GM18498 (cell line): ENCODE measurements around the gene C16orf86.

Experiments
- ATAC-seq: cut with Tn5 transposase; IDR thresholded peaks from one replicate; pipeline ENCODE4 v1.9.1; 2021; ENCODE audit warnings: mild to moderate bottlenecking, moderate library complexity; ENCODE audit not compliant: unreplicated experiment

The C16orf86 gene

DNA sequence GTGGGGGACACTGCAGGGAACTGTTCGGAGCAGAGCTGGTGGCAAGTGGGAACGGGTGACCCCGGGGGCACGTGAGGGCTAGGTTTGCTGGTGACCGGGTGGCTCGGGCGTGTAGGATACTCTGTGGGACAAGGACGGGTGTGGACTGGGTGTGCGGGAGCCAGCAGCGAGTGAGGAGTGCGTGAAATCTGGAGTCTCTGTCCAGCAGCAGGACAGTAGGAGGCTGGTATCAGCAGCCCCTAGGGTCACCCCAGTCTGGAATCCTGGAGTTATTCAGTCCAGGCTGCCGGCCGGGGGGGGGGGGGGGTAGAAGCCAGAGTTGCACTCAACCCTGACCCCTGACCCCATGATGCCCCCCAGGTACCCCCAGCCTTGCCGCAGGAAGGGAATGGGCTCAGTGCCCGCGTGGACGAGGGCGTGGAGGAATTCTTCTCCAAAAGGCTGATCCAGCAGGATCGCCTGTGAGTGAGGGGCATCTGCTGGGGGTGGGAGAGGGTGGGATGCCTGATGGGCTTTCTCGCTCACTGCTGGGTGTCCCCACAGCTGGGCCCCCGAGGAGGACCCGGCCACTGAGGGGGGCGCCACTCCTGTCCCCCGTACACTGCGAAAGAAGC lies 12.7 kb upstream of the C16orf86 start:
- no peak for ATAC-seq

DNA sequence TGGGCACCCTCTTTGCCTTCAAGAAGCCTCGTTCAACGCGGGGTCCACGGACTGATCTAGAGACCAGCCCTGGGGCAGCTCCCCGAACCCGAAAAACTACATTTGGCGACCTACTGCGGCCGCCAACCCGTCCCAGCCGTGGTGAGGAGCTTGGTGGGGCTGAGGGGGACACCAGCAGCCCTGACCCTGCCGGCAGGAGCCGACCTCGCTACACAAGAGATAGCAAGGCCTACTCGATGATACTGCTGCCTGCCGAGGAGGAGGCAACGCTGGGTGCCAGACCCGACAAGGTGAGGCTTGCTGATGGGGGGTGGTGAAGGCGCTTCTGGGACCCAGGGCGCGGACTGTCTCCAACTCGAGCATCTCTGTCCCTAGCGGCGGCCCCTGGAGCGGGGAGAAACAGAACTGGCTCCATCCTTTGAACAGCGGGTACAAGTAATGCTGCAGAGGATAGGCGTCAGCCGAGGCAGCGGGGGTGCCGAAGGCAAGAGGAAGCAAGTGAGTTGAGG lies 12.2 kb upstream of the C16orf86 start:
- no peak for ATAC-seq

DNA sequence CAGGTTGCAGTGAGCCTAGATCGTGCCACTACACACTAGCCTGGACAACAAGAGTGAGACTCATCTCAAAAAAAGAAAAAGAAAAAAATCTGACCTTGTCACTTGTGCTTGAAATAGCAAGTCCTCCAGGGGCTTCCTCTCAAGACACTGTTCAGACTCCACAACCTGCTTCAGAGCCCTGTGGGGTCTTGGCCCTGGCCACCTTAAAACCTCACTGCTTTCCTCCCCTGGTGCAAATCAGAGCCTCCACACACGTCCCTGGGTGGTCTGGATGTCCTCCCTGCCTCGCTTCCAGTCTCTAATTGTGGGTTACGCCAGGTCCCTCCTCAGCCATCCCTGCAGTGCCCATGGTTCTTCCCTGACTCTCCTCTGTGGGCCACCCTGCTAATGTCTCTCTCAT lies 11.3 kb upstream of the C16orf86 start:
- no peak for ATAC-seq

DNA sequence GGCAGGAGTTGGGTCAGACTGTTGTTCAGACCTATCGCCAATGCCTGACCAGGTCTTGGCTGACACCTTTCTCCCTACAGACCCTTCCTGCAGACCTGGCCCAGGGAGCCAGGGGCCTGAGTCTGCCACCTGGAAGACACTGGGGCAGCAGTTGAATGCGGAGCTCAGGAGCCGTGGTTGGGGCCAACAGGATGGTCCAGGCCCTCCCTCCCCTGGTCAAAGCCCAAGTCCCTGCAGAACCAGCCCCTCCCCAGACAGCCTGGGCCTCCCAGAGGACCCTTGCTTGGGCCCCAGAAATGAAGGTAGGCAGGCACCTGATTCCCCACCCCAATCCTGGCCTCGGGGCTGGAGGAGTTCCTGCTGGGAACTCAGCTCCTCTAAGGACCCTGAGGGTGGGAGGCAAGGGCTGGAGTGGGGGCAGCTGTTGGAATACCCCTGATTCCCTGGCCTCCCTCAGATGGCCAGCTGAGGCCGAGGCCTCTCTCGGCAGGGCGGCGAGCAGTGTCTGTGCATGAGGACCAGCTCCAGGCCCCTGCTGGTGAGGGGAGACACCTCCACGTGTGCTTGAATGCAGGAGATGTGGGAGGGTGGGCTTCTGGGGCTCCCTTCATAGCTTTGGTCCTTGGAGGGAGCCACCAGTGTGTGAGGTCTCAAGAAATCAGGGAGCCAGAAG lies 10.1 kb upstream of the C16orf86 start:
- no peak for ATAC-seq

DNA sequence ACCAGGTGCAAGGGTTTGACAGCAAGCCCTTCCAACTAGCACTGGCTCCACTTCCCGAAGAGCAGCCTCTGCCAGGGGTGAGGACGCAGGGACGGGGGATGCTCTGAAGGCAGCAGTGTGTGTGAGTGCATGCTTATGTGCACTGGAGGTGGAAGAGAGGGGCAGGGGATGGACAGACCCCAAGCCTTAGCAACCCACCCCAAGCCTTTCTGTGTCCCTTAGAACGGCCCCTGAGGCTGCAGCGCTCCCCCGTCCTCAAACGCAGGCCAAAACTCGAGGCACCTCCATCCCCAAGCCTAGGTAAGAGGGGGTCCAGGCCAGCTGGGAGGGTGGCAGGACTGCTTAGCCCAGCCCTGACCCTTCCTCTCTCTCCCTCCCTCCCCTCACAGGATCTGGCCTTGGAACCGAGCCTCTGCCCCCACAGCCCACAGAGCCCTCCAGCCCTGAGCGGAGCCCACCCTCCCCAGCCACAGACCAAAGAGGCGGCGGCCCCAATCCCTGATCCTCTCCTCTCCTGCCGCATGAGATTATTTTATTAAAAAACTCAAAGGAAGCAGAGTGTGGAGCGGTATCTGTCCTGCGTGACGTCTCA lies 9.5 kb upstream of the C16orf86 start:
- no peak for ATAC-seq

DNA sequence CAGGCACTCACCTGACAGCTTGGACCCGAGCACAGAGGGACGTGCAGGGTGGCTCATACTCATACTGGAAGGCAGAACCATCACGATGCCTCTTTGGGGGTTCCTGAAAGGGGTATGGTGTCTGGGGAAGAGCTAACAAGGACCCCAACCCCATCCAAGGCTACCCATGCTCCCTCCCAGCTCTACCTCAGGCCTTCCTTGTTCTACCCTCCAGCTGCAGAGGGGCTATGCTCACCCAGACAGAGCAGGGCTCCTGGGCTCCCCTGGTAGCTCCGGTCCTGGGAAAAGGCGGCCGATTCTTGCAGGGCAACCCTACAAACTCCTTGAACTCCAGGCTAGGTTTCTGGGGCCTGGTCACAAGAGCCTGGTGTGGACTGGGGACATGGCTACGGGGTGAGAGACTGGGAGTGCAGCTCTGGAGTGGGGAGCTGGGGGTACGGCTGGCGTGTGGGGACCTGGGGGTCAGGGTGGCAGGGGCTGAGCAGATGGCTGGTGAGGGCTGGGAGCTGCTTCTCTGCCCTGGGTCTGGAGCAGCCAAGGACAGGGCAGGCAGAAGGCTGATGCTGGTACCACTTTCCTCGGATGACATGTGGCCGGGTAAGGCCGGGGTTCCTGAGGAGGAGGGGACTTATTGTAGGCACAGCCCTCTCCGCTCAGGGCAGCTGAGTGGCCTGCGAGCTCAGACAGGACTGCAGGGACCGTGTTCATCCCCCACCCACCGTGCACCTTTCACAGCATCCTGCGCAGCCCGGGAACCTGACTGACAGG lies 8.7 kb upstream of the C16orf86 start:
- no peak for ATAC-seq

DNA sequence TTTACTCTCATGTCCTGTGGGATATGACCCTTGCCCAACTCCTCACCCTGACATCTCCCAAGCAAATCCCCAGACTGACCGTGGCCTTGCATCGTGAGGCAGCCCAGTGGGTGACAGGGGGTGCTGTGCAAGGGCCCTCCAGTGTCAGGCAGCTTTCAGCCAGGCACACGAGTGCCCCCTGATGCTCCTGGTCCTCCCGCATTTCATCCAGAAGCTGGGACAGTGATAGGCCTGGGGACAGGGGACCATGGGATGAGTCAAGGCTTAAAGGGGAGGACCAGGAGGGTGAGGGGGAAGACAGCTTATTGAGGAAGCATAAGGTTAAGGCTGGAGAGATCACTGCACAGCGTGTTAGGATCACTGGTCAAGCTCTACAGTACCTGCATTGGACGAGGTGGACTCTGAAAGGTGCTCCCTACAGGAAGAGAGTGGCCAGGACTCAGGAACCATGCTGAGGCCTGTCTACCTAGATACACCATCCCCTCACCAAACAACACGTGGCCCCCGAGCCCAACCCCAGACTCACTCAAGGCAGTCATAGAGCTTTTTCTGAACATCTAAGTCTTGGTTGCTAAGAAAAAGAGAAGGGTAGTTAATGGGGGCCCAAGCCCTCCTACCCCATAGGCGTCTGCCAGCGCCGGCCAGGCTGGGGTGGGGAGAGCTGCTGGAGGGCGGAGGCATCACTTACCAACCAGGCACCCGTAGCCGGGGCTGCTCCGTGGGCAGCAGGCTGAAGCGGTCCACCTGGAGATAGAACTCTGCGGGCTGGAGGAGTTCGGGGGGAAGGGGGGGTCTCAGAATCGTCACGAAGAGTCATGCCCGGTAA lies 7.6 kb upstream of the C16orf86 start:
- no peak for ATAC-seq

DNA sequence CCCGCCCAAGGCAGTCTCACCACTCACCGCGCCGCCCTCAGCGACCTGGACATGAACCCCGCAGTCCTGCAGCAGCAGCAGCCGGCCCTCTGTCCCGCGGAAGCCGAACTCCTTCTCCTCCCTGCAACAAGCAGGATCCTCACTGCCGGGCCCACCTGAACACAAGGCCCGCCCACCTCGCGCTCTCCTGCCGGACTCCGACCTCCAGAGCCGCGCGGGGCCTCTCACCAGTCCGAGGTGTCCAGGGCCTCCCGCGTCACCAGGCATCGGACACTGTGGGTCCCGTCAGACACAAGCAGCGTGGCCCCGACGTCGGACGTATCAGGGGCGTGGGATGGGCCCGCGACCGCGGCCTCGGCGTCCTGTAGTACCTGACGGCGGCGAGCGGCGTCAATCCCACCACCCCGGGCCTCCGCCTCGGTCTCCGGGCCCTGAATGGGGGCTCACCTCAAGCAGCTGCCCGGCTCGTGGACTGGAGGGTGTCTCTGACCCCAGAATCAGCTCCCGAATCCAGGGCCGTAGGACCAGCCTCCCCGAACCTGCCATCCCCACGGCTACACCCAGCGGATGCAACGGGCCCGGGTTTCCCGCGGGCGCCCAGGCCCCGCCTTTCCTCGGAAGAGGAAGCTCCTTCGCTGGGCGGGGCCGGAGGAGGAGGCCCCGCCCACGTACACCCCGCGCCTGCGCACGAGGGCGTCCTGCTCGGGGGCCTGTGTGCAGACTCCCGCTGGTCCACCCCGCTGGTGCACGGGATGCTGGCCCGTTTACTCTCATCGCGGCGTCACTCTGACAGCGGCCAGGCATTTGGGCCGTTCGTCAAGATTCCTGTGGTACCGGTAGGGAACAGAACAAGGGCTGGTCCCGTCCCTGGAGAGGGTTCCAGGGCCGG lies 6.7 kb upstream of the C16orf86 start, which contains the start of gene ACD:
ACD (minus strand) TSS at position 586 of the 889 bp plus-strand sequence; CDS start at position 546, 40 bp downstream.
- ATAC-seq = peak; percentile 58

DNA sequence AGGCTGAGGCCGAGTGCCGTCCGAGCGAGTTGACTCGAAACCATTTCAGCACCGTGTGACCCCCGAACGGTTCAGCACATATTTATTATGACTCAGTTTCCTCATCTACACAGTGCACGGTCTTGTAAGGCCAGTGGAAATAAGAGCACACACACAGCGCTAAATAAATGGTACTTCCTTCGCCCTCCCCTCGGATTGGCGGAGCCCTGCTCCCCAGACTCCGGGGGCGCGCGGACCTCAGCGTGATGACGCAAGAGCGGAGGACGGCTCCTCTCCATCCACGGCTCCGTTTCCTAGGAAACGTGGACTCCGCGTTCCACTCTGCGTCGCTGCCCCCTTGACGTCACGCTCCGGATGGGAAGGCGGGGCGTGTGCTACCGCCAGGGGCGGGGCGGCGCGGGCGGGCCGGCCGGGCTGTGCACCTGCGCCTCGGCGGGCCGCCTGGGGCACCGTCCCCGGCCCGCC lies 6.0 kb upstream of the C16orf86 start, which contains the start of gene PARD6A:
PARD6A (plus strand) TSS at position 397 of the 465 bp plus-strand sequence. CDS start 79 bp downstream, outside the sequence.
- peak; percentile 80 for ATAC-seq

DNA sequence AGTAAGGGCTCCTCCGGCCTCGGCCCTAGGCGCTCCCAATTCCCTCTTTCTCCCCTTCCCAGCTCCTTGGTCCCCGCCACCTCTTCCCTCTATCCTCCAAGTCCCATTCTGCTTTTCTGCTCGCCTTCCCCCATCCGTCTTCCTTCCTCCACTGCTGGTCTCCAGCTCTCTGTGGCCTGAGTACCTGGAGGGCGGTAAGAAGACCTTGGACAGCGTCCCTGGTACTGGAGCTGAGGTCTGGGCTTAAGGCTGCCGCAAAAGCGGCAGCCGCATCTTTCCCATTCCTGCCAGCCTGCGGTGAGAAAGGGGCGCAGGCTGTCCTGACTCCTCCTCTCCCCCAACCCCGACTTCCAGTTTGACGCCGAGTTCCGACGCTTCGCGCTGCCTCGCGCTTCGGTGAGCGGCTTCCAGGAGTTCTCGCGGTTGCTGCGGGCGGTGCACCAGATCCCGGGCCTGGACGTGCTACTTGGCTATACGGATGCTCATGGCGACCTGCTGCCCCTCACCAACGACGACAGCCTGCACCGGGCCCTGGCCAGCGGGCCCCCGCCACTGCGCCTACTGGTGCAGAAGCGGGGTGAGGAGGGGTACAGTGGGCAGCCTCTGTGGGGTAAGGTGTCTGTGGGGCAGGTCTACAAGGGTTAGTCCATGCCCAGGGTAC lies 5.4 kb upstream of the C16orf86 start:
- ATAC-seq = no peak

DNA sequence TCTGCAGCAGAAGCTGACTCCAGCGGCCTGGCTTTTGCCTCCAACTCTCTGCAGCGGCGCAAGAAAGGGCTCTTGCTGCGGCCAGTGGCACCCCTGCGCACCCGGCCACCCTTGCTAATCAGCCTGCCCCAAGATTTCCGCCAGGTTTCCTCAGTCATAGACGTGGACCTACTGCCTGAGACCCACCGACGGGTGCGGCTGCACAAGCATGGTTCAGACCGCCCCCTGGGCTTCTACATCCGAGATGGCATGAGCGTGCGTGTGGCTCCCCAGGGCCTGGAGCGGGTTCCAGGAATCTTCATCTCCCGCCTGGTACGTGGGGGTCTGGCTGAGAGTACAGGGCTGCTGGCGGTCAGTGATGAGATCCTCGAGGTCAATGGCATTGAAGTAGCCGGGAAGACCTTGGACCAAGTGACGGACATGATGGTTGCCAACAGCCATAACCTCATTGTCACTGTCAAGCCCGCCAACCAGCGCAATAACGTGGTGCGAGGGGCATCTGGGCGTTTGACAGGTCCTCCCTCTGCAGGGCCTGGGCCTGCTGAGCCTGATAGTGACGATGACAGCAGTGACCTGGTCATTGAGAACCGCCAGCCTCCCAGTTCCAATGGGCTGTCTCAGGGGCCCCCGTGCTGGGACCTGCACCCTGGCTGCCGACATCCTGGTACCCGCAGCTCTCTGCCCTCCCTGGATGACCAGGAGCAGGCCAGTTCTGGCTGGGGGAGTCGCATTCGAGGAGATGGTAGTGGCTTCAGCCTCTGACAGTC lies 4.5 kb upstream of the C16orf86 start:
- no peak for ATAC-seq

DNA sequence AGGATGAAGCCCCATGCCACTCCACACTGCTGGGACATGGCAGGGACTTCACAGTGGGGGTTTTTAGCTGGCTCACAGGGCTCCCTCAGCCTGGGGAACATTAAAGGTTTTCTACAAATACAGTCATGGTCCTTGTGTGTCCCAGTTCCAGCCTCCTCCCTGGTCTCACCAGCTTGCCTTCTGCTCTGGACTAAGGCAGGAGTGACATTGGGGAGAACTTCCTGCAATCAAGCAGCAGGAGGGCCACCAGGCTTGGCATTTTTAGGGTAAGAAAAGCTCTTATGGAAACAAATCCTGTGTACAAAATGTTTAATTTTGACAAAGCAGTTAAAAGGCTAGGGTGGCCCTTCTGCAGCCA lies 4.0 kb upstream of the C16orf86 start:
- no peak for ATAC-seq

DNA sequence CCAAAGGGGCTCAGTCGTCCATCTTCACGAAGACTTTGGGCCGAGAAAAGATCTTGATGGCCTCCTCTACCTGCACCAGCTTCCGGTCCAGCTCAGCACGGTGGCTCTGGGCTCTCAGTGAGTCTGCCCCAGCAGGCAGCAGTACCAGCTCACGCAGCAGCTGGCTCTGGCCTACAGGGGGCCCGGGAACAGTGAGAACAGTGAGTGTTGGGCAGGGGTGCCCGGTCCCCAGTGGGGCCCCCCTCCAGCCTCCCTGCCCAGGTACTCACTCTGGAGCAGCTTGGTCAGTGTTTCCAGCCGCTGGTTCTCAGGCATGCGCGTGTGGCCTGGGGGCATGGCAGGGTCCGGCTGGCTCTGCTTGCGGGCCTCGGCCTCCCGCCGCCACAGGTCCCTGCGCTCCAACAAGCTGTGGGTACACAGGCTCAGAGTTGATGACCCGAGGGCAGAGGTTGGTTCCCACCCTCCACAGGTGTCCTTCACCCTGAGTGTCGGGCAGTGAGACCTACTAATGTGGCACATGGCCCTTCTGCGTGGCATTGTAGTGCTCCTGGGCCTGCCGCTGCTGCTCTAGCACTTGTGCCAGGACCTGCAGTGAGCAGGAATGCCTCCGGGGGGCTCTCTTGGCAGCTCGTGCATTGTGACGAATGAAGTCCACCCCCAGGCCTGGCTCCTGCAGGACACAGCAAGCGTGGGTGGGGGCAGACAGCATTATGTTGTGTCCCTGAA lies 3.3 kb upstream of the C16orf86 start:
- no peak for ATAC-seq

DNA sequence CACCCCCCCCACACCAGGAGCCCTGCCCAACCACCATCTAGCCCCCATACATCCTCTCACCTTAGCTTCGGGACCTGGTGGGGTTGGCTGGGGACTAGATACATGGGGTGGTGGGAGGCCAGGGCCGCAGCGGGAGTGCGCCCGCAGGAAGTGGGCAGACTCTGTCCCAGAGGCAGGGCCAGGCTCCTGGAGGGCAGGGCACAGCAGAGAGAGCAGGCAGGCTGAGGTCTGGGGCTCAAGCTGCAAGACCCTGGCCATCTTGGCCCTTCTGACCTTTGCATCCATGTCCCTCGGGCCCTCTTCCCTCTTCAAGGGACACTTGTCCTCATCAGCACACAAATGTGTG lies 2.8 kb upstream of the C16orf86 start:
- no peak for ATAC-seq

DNA sequence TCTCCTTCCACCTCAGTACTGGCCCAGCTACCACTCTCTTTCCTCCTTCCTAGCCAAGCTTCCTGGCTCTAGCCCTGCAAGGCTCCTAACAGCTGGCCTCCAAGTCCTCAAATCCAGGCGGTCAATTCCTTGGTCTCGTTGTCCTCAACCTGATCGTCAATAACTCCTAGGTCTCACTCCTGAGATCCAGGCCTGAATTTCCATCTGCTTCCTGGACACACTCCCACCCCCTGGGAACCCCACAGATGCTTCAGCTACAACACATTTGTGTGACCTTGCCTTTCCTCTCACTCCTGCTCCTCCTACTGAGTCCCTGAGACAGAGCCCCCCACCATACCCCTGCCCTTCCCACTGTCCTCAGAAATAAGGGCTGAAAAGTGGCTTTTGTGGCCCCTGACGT lies 2.4 kb upstream of the C16orf86 start:
- ATAC-seq = no peak

DNA sequence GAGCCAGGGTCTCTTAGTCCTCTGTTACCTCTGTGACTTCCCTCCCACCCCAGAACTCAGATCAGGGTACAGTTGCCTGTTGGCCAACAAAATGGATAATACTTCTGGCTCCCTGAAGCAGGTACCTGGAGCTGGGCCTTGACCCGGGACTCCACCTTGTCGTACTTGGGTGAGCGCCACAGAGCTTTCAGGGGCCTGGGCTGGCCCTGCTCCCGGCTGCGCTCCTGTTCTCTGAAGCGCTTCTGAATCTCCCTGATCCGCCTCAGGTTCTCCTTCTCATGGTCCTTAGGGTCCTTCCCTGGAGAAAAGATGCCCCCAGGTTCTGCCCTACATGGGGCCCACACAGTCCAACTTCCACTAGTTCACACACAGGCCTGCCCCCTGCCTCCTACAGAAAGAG lies 1.7 kb upstream of the C16orf86 start:
- no peak for ATAC-seq

DNA sequence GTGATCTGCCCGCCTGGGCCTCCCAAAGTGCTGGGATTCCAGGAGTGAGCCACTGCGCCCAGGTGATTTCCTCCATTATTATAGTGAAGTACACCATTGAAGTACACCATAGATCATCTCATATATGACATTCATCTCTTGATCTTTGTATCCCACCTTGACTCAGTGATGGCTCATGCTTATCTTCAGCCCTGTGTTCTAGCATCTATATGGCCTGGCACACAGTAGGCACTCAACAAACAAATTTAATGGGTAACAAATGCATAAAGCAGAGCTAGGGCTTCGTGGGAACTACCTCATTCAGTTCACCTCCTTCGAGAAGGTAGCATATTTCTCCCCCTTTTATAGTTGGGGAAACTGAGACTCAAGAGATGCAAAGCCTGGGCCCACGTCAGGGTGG lies 1.0 kb upstream of the C16orf86 start:
- ATAC-seq = no peak
